T-helper 2 cell treated with Interferon-gamma antibody and Interleukin-4, amounts not matched to agents 5 μg/mL and 100 μg/mL, for 36 hours (primary cell): ENCODE results near the gene CCDC172.

Experiments used
- DNase-seq: peaks from one replicate; pipeline ENCODE4 v3.0.0; 2021; ENCODE audit warnings: low spot score
- H3K27ac Mint-ChIP-seq: one replicate; pipeline ENCODE4 v1.8.0; 2021; ENCODE audit warnings: mild to moderate bottlenecking, mixed read lengths
- H3K27me3 Mint-ChIP-seq: one replicate; pipeline ENCODE4 v1.8.0; 2021; ENCODE audit warnings: low read depth, mixed read lengths
- H3K36me3 Mint-ChIP-seq: one replicate; pipeline ENCODE4 v1.8.0; 2021; ENCODE audit warnings: low read depth, mixed read lengths
- H3K4me1 Mint-ChIP-seq: one replicate; pipeline ENCODE4 v1.8.0; 2021; ENCODE audit warnings: low read depth, mixed read lengths
- H3K4me3 Mint-ChIP-seq: one replicate; pipeline ENCODE4 v1.8.0; 2022; ENCODE audit warnings: mild to moderate bottlenecking, moderate library complexity, mixed read lengths
- H3K9me3 Mint-ChIP-seq: one replicate; pipeline ENCODE4 v1.8.0; 2021; ENCODE audit warnings: mixed read lengths

Gene CCDC172

DNA sequence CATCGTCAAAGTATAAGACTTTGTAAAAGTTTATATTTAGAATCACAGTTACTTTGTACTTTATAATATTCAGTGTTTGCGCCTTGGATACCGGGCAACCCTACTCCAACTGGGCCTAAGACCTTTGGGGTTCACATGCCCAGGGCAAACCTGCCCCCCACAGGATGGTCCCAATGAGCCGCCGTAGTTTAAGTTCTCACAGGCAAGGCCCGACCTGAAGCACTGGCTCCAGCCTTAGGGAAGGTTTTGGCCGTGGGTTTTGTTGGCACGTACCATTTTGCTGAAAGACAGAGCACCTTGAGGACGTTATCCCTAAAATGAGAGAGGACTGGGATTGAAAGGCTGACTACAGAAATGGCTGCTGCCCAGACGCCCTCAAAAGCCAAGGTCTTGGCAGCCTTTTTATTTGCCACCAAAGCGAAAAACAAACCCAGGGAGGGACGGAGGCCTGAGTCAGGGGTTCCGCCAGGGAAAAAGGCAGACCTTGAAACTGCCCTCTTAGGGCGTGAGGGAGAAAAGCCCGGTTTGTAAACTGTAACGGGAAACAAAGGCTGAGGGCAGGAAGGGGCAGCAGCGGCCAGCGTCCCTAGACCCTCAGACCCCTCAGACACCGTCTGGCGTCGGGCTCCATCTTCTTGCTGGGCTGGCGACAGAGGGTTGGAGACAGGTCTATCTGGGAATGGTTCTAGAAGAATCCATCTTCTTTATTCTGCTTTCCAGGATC is at the start of gene CCDC172:
Gene CCDC172, plus strand, starts transcription at position 222 of the 724 bp plus-strand sequence. CDS start 564 bp downstream, outside the sequence.
- Mint-ChIP-seq H3K27me3 (no peaks in the 10 kb centered on the region), H3K27ac (no peak within 1 kb of the TSS), H3K36me3 (no peaks in the 10 kb centered on the region), H3K9me3 (no peaks in the 10 kb centered on the region), H3K4me3 (no peak within 1 kb of the TSS), H3K4me1 (no peaks in the 10 kb centered on the region)
- no peak for DNase-seq

GRCh38 chr10:116276981-116277380 is 47.3 kb upstream of the CCDC172 start:
- no peak for DNase-seq
- H3K4me3 Mint-ChIP-seq = no peak overlapping the region
- no peaks in the 10 kb centered on the region for H3K9me3 Mint-ChIP-seq
- no peak overlapping the region for H3K27ac Mint-ChIP-seq
- peaks cover 7% of the 10 kb centered on the region for H3K4me1 Mint-ChIP-seq
- peaks cover 40% of the 10 kb centered on the region for H3K27me3 Mint-ChIP-seq
- peaks cover 3% of the 10 kb centered on the region for H3K36me3 Mint-ChIP-seq

DNA sequence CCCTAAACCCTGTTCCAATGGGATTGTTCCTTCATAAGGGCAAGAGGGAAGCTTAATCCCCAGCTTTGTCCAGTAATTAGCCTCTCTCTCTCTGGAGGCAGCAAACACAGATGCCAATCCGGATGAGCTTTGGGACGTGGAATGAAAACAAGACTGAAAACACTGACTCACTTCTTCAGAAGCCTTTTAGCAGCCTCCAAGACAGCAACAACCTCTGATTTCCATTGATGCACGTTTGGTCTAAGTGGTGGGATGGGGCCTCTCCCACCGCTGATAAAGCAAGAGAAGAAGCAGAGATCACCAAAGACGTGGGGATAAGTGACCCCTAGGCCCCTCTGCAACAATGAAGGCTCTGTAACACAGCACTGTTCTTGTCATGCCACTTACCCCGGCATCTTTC is 45.4 kb upstream of the CCDC172 start:
- Mint-ChIP-seq H3K9me3 (no peaks in the 10 kb centered on the region), H3K4me1 (peaks cover 3% of the 10 kb centered on the region), H3K36me3 (no peaks in the 10 kb centered on the region), H3K27me3 (peaks cover 25% of the 10 kb centered on the region), H3K4me3 (no peak overlapping the region), H3K27ac (no peak overlapping the region)
- DNase-seq = no peak

GRCh38 chr10:116281775-116282174 is 42.5 kb upstream of the CCDC172 start:
- no peaks in the 10 kb centered on the region for H3K4me1 Mint-ChIP-seq
- no peaks in the 10 kb centered on the region for H3K9me3 Mint-ChIP-seq
- no peak overlapping the region for H3K27ac Mint-ChIP-seq
- peaks cover 9% of the 10 kb centered on the region for H3K27me3 Mint-ChIP-seq
- no peak overlapping the region for H3K4me3 Mint-ChIP-seq
- H3K36me3 Mint-ChIP-seq = no peaks in the 10 kb centered on the region
- no peak for DNase-seq

GRCh38 chr10:116286626-116287200 is 37.5 kb upstream of the CCDC172 start:
- Mint-ChIP-seq H3K4me1 (peaks cover 2% of the 10 kb centered on the region), H3K36me3 (no peaks in the 10 kb centered on the region), H3K27ac (no peak overlapping the region), H3K4me3 (peak overlapping the region; percentile 55), H3K27me3 (peaks cover 6% of the 10 kb centered on the region), H3K9me3 (no peaks in the 10 kb centered on the region)
- no peak for DNase-seq

- H3K27me3 Mint-ChIP-seq = peaks cover 6% of the 10 kb centered on the region
- H3K4me1 Mint-ChIP-seq = peaks cover 2% of the 10 kb centered on the region
- H3K27ac Mint-ChIP-seq = no peak overlapping the region
- no peaks in the 10 kb centered on the region for H3K9me3 Mint-ChIP-seq
- DNase-seq = no peak
- no peaks in the 10 kb centered on the region for H3K36me3 Mint-ChIP-seq
- no peak overlapping the region for H3K4me3 Mint-ChIP-seq
Measured at GRCh38 chr10:116287906-116288501, 36.2 kb upstream of the CCDC172 start.

GRCh38 chr10:116289652-116290051 is 34.6 kb upstream of the CCDC172 start:
- DNase-seq = no peak
- Mint-ChIP-seq H3K4me3 (no peak overlapping the region), H3K4me1 (peaks cover 2% of the 10 kb centered on the region), H3K27me3 (peaks cover 6% of the 10 kb centered on the region), H3K36me3 (no peaks in the 10 kb centered on the region), H3K27ac (no peak overlapping the region), H3K9me3 (no peaks in the 10 kb centered on the region)

- H3K9me3 Mint-ChIP-seq = no peaks in the 10 kb centered on the region
- no peak for DNase-seq
- no peak overlapping the region for H3K4me3 Mint-ChIP-seq
- H3K36me3 Mint-ChIP-seq = no peaks in the 10 kb centered on the region
- no peak overlapping the region for H3K27ac Mint-ChIP-seq
- no peaks in the 10 kb centered on the region for H3K4me1 Mint-ChIP-seq
- H3K27me3 Mint-ChIP-seq = no peaks in the 10 kb centered on the region
Measured at GRCh38 chr10:116292493-116292892, 31.8 kb upstream of the CCDC172 start.

DNA sequence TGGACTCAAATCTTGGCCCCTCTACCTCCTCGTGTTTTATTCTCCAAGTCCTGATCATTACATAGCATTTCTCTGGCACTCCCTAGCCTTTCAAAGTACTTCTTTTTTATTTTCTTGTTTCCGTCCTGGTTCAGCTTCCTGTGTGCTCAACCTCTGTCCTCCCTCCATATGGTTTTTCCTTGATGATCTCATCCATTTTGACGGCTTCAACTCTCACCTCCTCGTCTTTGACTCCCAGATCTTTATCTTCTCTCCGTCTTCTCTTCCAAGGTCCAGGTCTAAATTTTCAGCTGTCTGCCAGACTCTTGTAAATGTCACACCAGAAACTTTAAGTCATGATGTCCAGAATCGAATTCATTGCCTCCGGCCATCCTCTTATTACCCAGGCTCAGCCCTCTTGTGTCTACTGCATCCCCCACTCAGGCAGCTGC is 27.9 kb upstream of the CCDC172 start:
- no peaks in the 10 kb centered on the region for H3K27me3 Mint-ChIP-seq

GRCh38 chr10:116298586-116298985 is 25.7 kb upstream of the CCDC172 start:
- H3K27ac Mint-ChIP-seq = no peak overlapping the region
- no peak for DNase-seq
- no peaks in the 10 kb centered on the region for H3K9me3 Mint-ChIP-seq
- no peaks in the 10 kb centered on the region for H3K4me1 Mint-ChIP-seq
- H3K4me3 Mint-ChIP-seq = no peak overlapping the region
- no peaks in the 10 kb centered on the region for H3K36me3 Mint-ChIP-seq
- no peaks in the 10 kb centered on the region for H3K27me3 Mint-ChIP-seq

More for the DNA sequence above, 27.9 kb upstream of the CCDC172 start:
- Mint-ChIP-seq H3K36me3 (no peaks in the 10 kb centered on the region), H3K4me1 (no peaks in the 10 kb centered on the region), H3K4me3 (no peak overlapping the region), H3K27ac (no peak overlapping the region), H3K9me3 (no peaks in the 10 kb centered on the region)
- no peak for DNase-seq

GRCh38 chr10:116300542-116300941 is 23.7 kb upstream of the CCDC172 start:
- no peaks in the 10 kb centered on the region for H3K4me1 Mint-ChIP-seq
- H3K27ac Mint-ChIP-seq = no peak overlapping the region
- DNase-seq = no peak
- H3K9me3 Mint-ChIP-seq = no peaks in the 10 kb centered on the region
- H3K36me3 Mint-ChIP-seq = no peaks in the 10 kb centered on the region
- H3K4me3 Mint-ChIP-seq = no peak overlapping the region
- H3K27me3 Mint-ChIP-seq = no peaks in the 10 kb centered on the region

DNA sequence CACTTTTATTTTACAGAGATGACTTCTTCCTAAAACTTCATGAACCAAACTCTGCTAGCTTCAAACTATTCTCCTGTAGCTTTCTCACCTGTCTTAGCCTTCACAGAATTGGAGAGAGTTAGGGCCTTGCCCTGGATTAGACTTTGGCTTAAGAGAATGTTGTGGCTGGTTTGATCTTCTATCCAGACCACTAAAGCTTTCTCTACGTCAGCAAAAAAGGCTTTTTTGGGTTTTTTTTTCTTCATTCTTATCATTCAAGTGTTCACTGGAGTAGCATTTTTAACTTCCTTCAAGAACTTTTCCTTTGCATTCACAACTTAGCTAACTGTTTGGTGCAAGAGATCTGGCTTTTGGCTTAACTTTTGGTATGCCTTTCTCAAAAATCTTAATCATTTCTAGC is 19.3 kb upstream of the CCDC172 start:
- no peaks in the 10 kb centered on the region for H3K4me1 Mint-ChIP-seq
- H3K27ac Mint-ChIP-seq = no peak overlapping the region
- no peak for DNase-seq
- H3K9me3 Mint-ChIP-seq = no peaks in the 10 kb centered on the region
- H3K27me3 Mint-ChIP-seq = no peaks in the 10 kb centered on the region
- no peak overlapping the region for H3K4me3 Mint-ChIP-seq
- no peaks in the 10 kb centered on the region for H3K36me3 Mint-ChIP-seq

DNA sequence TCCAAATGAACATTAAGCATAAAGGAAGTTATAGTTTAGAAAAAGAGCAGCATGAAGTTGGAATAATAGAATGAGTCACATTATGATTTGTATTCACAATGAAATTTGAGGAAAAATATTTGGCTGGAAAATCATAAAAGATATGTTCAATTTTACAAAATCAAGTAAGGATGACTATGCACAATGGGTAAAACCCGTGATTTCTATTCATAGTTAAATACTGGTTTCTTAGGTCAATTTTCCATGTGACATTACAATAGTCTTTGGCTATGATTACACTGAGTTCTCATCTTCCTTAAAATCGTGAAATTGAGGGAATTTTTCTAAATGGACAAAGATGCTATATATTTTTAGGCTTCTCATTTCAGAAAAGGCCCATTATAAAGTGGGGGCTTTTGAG is 17.4 kb upstream of the CCDC172 start:
- Mint-ChIP-seq H3K27ac (no peak overlapping the region), H3K27me3 (no peaks in the 10 kb centered on the region), H3K9me3 (no peaks in the 10 kb centered on the region), H3K4me1 (no peaks in the 10 kb centered on the region), H3K4me3 (no peak overlapping the region), H3K36me3 (no peaks in the 10 kb centered on the region)
- no peak for DNase-seq

GRCh38 chr10:116307455-116307854 is 16.8 kb upstream of the CCDC172 start:
- no peak overlapping the region for H3K27ac Mint-ChIP-seq
- H3K4me1 Mint-ChIP-seq = no peaks in the 10 kb centered on the region
- no peaks in the 10 kb centered on the region for H3K27me3 Mint-ChIP-seq
- H3K4me3 Mint-ChIP-seq = no peak overlapping the region
- no peaks in the 10 kb centered on the region for H3K9me3 Mint-ChIP-seq
- H3K36me3 Mint-ChIP-seq = no peaks in the 10 kb centered on the region
- DNase-seq = no peak
